Colonic mucosa (tissue), 4 donors: ENCODE results near the gene HMGCS2. TPM values are rescaled to one million over a fixed set of nuclear protein-coding genes. Genes with fewer than 3 reads are reported as not detected.

Experiments used
- DNase-seq: peaks from one replicate; pipeline ENCODE4 v3.0.0-alpha.2; 2020
- H3K27ac ChIP-seq: fragments of 200-600 bp; one replicate; pipeline ENCODE4 v1.8.0; 2021
- H3K27me3 ChIP-seq: fragments of 200-600 bp; one replicate; pipeline ENCODE4 v1.8.0; 2021
- H3K36me3 ChIP-seq: fragments of 200-600 bp; one replicate; pipeline ENCODE4 v1.8.0; 2021
- H3K4me1 ChIP-seq: fragments of 200-600 bp; one replicate; pipeline ENCODE4 v1.8.0; 2021; ENCODE audit warnings: mild to moderate bottlenecking
- H3K4me3 ChIP-seq: fragments of 200-600 bp; one replicate; pipeline ENCODE4 v1.8.0; 2021
- H3K9ac ChIP-seq, 2 donors: one replicate each; pipeline ENCODE4 v1.7.0; 2013; ENCODE audit warnings: control low read depth in 2 of 2, low read depth in 2 of 2, low read length in 2 of 2
- H3K9me3 ChIP-seq: fragments of 200-600 bp; one replicate; pipeline ENCODE4 v1.8.0; 2021
- CTCF ChIP-seq: fragments of 200-600 bp; IDR thresholded peaks from one replicate; pipeline ENCODE4 v1.8.0; 2022; ENCODE audit warnings: antibody characterized with exemption, mild to moderate bottlenecking
- intact Hi-C: fragments of 100-400 bp; cut with DNase I; formaldehyde crosslinking; loops from one replicate; pipeline ENCODE4 v1.14.1; 2022
- total RNA-seq, 2 donors: library from RNA; stranded (reverse); fragmentation: NEBNext Ultra II Directional in 1 of 2; extraction: Animal tissue kit (Norgen Biotek cat#: 25700) in 1 of 2; gene quantifications; one replicate each; pipeline ENCODE4 v1.2.1, GENCODE V29; 2021
- donor health status: healthy.
- donor health status: DM: no; HTN: no; CAD: no.
- donor health status: DM: no; HTN: no; CAD: no.

The HMGCS2 gene
- total RNA-seq, 2 donors from 2014 or later: 271 to 374 TPM

- H3K27ac ChIP-seq: no peak overlapping the region
- no peaks in the 10 kb centered on the region for H3K27me3 ChIP-seq
- no peak overlapping the region for H3K9ac ChIP-seq
- no peaks in the 10 kb centered on the region for H3K36me3 ChIP-seq
- TF ChIP-seq CTCF: no peak
- intact Hi-C loops: no loop called here
- H3K9me3 ChIP-seq: no peaks in the 10 kb centered on the region
- H3K4me1 ChIP-seq: no peaks in the 10 kb centered on the region
- H3K4me3 ChIP-seq: no peak overlapping the region
- DNase-seq: no peak
Observed at GRCh38 chr1:119720866-119721440, 47.8 kb downstream of the HMGCS2 start.

- Histone ChIP-seq H3K9ac (no peak overlapping the region), H3K4me1 (no peaks in the 10 kb centered on the region), H3K27ac (no peak overlapping the region), H3K27me3 (no peaks in the 10 kb centered on the region), H3K9me3 (no peaks in the 10 kb centered on the region), H3K4me3 (no peak overlapping the region), H3K36me3 (no peaks in the 10 kb centered on the region)
- no peak for DNase-seq
- intact Hi-C loops: no loop called here
- no peak for TF ChIP-seq CTCF
Observed at GRCh38 chr1:119718972-119719371, 49.7 kb downstream of the HMGCS2 start.

- Histone ChIP-seq H3K9me3 (no peaks in the 10 kb centered on the region), H3K4me1 (no peaks in the 10 kb centered on the region), H3K4me3 (no peak overlapping the region), H3K27me3 (no peaks in the 10 kb centered on the region), H3K36me3 (no peaks in the 10 kb centered on the region), H3K9ac (no peak overlapping the region), H3K27ac (no peak overlapping the region)
- DNase-seq: no peak
- TF ChIP-seq CTCF: no peak
- intact Hi-C loops: no loop called here
Observed at GRCh38 chr1:119718409-119718808, 50.3 kb downstream of the HMGCS2 start.

- no peak overlapping the region for H3K27ac ChIP-seq
- intact Hi-C loops: no loop called here
Observed at GRCh38 chr1:119715542-119715941, 53.2 kb downstream of the HMGCS2 start.

GRCh38 chr1:119714583-119714982, 54.1 kb downstream of the HMGCS2 start:
- DNase-seq: no peak
- Histone ChIP-seq H3K9me3 (no peaks in the 10 kb centered on the region), H3K9ac (no peak overlapping the region), H3K27ac (no peak overlapping the region), H3K4me1 (no peaks in the 10 kb centered on the region), H3K27me3 (no peaks in the 10 kb centered on the region), H3K4me3 (no peak overlapping the region), H3K36me3 (no peaks in the 10 kb centered on the region)
- intact Hi-C loops: no loop called here
- TF ChIP-seq CTCF: no peak

More at GRCh38 chr1:119715542-119715941, 53.2 kb downstream of the HMGCS2 start:
- Histone ChIP-seq H3K9ac (no peak overlapping the region), H3K36me3 (no peaks in the 10 kb centered on the region), H3K4me3 (no peak overlapping the region), H3K9me3 (no peaks in the 10 kb centered on the region), H3K4me1 (no peaks in the 10 kb centered on the region), H3K27me3 (no peaks in the 10 kb centered on the region)
- no peak for DNase-seq
- TF ChIP-seq CTCF: no peak
